GM18519 (cell line): ENCODE measurements around the gene GAR1.
"Not testable (repeated sequence)": the region's sequence is repeated elsewhere in the genome, so short reads cannot be mapped to it uniquely, and the experiment has no call there.

Source experiments
- ATAC-seq: cut with Tn5 transposase; IDR thresholded peaks from one replicate; pipeline ENCODE4 v1.9.1; 2021; ENCODE audit warnings: mild to moderate bottlenecking, moderate library complexity; ENCODE audit not compliant: unreplicated experiment, low FRiP score

The GAR1 gene

GRCh38 chr4:109836985-109837384 lies 21.4 kb downstream of the GAR1 start:
- no peak for ATAC-seq

GRCh38 chr4:109846395-109847098 lies 31.0 kb downstream of the GAR1 start:
- no peak for ATAC-seq

- no peak for ATAC-seq
Observed at GRCh38 chr4:109847896-109848442, 32.4 kb downstream of the GAR1 start, which contains the start of gene LRIT3. LRIT3 (plus strand) TSS chr4:109848107; CDS start chr4:109848202, 95 bp downstream.

GRCh38 chr4:109848501-109848900 lies 32.9 kb downstream of the GAR1 start:
- ATAC-seq, result no peak

GRCh38 chr4:109850601-109851000 lies 35.0 kb downstream of the GAR1 start:
- ATAC-seq, result no peak

- not testable (repeated sequence) for ATAC-seq
Observed at GRCh38 chr4:109859426-109860300, 44.1 kb downstream of the GAR1 start.

GRCh38 chr4:109861271-109861670 lies 45.7 kb downstream of the GAR1 start:
- no peak for ATAC-seq

- ATAC-seq, result no peak
Observed at GRCh38 chr4:109861916-109862511, 46.5 kb downstream of the GAR1 start.

- no peak for ATAC-seq
Observed at GRCh38 chr4:109864134-109864533, 48.6 kb downstream of the GAR1 start.

GRCh38 chr4:109870061-109870460 lies 54.5 kb downstream of the GAR1 start:
- no peak for ATAC-seq

- ATAC-seq, result no peak
Observed at GRCh38 chr4:109872065-109872464, 56.5 kb downstream of the GAR1 start.

GRCh38 chr4:109872950-109873656 lies 57.5 kb downstream of the GAR1 start:
- ATAC-seq, result no peak

GRCh38 chr4:109873791-109874514 lies 58.4 kb downstream of the GAR1 start:
- no peak for ATAC-seq
